Neural cell (in vitro differentiated cells): ENCODE data around the gene TUBE1.

Experiments
- CTCF ChIP-seq: fragments of 450-650 bp; IDR thresholded peaks from 2 replicates; pipeline ENCODE4 v1.5.1; 2014; ENCODE audit warnings: antibody characterized with exemption, mild to moderate bottlenecking, moderate library complexity; ENCODE audit not compliant: poor library complexity, severe bottlenecking
- EP300 ChIP-seq: fragments of 450-650 bp; conservative IDR thresholded peaks from 2 replicates; pipeline ENCODE4 v1.6.1; 2014; ENCODE audit warnings: antibody characterized with exemption, mild to moderate bottlenecking, moderate library complexity; ENCODE audit not compliant: poor library complexity, severe bottlenecking
- EZH2 ChIP-seq: fragments of 200-600, 300-800 bp; shearing (Covaris generic), sonication (generic); IDR thresholded peaks from 2 replicates; pipeline ENCODE4 v1.6.1; 2014; ENCODE audit warnings: antibody characterized with exemption, low read length, borderline replicate concordance, mild to moderate bottlenecking; ENCODE audit not compliant: insufficient read depth, poor library complexity, severe bottlenecking
- MXI1 ChIP-seq: fragments of 450-650 bp; conservative IDR thresholded peaks from 2 replicates; pipeline ENCODE4 v1.6.1; 2014; ENCODE audit warnings: antibody characterized with exemption, mild to moderate bottlenecking; ENCODE audit not compliant: poor library complexity, severe bottlenecking
- POLR2AphosphoS5 ChIP-seq: IDR thresholded peaks from 2 replicates; pipeline ENCODE4 v1.6.1; 2012
- RAD21 ChIP-seq: fragments of 450-650 bp; conservative IDR thresholded peaks from 2 replicates; pipeline ENCODE4 v1.6.1; 2014; ENCODE audit warnings: antibody characterized with exemption, mild to moderate bottlenecking, moderate library complexity
- SMC3 ChIP-seq: fragments of 450-650 bp; conservative IDR thresholded peaks from 2 replicates; pipeline ENCODE4 v1.6.1; 2014; ENCODE audit warnings: antibody characterized with exemption, mild to moderate bottlenecking, moderate library complexity; ENCODE audit not compliant: poor library complexity
- TAF1 ChIP-seq: IDR thresholded peaks from 2 replicates; pipeline ENCODE4 v1.6.1; 2012; ENCODE audit warnings: low read depth
- TF ChIP-seq, protein P1 (sequence below): IDR thresholded peaks from 2 replicates; pipeline ENCODE4 v1.6.1; 2012; ENCODE audit warnings: borderline replicate concordance

- no peak for TF ChIP-seq EP300
- no peak for TF ChIP-seq TAF1
- TF ChIP-seq, protein P1, sequence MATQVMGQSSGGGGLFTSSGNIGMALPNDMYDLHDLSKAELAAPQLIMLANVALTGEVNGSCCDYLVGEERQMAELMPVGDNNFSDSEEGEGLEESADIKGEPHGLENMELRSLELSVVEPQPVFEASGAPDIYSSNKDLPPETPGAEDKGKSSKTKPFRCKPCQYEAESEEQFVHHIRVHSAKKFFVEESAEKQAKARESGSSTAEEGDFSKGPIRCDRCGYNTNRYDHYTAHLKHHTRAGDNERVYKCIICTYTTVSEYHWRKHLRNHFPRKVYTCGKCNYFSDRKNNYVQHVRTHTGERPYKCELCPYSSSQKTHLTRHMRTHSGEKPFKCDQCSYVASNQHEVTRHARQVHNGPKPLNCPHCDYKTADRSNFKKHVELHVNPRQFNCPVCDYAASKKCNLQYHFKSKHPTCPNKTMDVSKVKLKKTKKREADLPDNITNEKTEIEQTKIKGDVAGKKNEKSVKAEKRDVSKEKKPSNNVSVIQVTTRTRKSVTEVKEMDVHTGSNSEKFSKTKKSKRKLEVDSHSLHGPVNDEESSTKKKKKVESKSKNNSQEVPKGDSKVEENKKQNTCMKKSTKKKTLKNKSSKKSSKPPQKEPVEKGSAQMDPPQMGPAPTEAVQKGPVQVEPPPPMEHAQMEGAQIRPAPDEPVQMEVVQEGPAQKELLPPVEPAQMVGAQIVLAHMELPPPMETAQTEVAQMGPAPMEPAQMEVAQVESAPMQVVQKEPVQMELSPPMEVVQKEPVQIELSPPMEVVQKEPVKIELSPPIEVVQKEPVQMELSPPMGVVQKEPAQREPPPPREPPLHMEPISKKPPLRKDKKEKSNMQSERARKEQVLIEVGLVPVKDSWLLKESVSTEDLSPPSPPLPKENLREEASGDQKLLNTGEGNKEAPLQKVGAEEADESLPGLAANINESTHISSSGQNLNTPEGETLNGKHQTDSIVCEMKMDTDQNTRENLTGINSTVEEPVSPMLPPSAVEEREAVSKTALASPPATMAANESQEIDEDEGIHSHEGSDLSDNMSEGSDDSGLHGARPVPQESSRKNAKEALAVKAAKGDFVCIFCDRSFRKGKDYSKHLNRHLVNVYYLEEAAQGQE: no peak
- no peak for TF ChIP-seq EZH2
- TF ChIP-seq CTCF: no peak
- TF ChIP-seq SMC3: no peak
- TF ChIP-seq POLR2AphosphoS5: no peak
- TF ChIP-seq RAD21: no peak
- no peak for TF ChIP-seq MXI1
Observed at GRCh38 chr6:112130878-112131277, 43.6 kb upstream of the TUBE1 start.
